Karpas-422 (cell line): ENCODE measurements around the gene SPTLC3. TPM values are rescaled to one million over a fixed set of nuclear protein-coding genes. Genes with fewer than 3 reads are reported as not detected.

Experiments
- DNase-seq: peaks from one replicate; pipeline ENCODE4 v3.0.0-alpha.2; 2015
- H2AFZ ChIP-seq: fragments of 200-600 bp; sonication (generic); 2 replicates; pipeline ENCODE4 v1.6.1; 2014; ENCODE audit warnings: antibody characterized with exemption, low read length, mixed read lengths
- H3K27ac ChIP-seq: fragments of 200-600 bp; sonication (generic); 2 replicates; pipeline ENCODE4 v1.5.1; 2014; ENCODE audit warnings: mild to moderate bottlenecking, low read length, moderate library complexity
- H3K27me3 ChIP-seq: fragments of 200-600 bp; sonication (generic); 2 replicates; pipeline ENCODE4 v1.6.1; 2014; ENCODE audit warnings: low read length, mixed read lengths
- H3K36me3 ChIP-seq: fragments of 200-600 bp; sonication (generic); 2 replicates; pipeline ENCODE4 v1.6.1; 2014; ENCODE audit warnings: low read length, mixed read lengths; ENCODE audit not compliant: insufficient read depth
- H3K4me1 ChIP-seq: fragments of 200-600 bp; sonication (generic); 2 replicates; pipeline ENCODE4 v1.6.1; 2014; ENCODE audit warnings: mild to moderate bottlenecking, low read length, mixed read lengths
- H3K4me2 ChIP-seq: fragments of 200-600 bp; sonication (generic); 2 replicates; pipeline ENCODE4 v1.6.1; 2014; ENCODE audit warnings: low read length, low read depth, mild to moderate bottlenecking; ENCODE audit not compliant: poor library complexity, severe bottlenecking
- H3K4me3 ChIP-seq: fragments of 200-600 bp; sonication (generic); 2 replicates; pipeline ENCODE4 v1.5.1; 2014; ENCODE audit warnings: mild to moderate bottlenecking, antibody characterized with exemption, low read length, mixed read lengths
- H3K79me2 ChIP-seq: fragments of 200-600 bp; sonication (generic); 2 replicates; pipeline ENCODE4 v1.6.1; 2014; ENCODE audit warnings: mild to moderate bottlenecking, low read length, mixed read lengths
- H3K9ac ChIP-seq: fragments of 200-600 bp; sonication (generic); 2 replicates; pipeline ENCODE4 v1.6.0; 2014; ENCODE audit warnings: low read length
- H3K9me2 ChIP-seq: fragments of 200-600 bp; sonication (generic), shearing (Covaris generic); replicated peaks from 2 replicates; pipeline ENCODE4 v1.6.0; 2014; ENCODE audit warnings: mild to moderate bottlenecking, low read length, moderate library complexity; ENCODE audit not compliant: insufficient read depth
- H3K9me3 ChIP-seq: fragments of 300-700, 200-600 bp; sonication (generic); 2 replicates; pipeline ENCODE4 v1.6.1; 2014; ENCODE audit warnings: low read length, mixed read lengths
- H4K20me1 ChIP-seq: fragments of 200-600 bp; sonication (generic); 2 replicates; pipeline ENCODE4 v1.6.1; 2014; ENCODE audit warnings: mild to moderate bottlenecking, antibody characterized with exemption, low read length, low read depth; ENCODE audit not compliant: insufficient read depth
- total RNA-seq: library from RNA; depleted of rRNA; stranded (reverse); fragments of >200 nt; shearing (Covaris generic); gene quantifications from 2 replicates; pipeline ENCODE4 v1.2.3, GENCODE V29; 2014; ENCODE audit warnings: low replicate concordance

Gene SPTLC3
- total RNA-seq, 1 experiment from 2014 or later: not detected

GRCh38 chr20:12998046-12998445 is 10.7 kb upstream of the SPTLC3 start:
- Histone ChIP-seq H3K27me3 (no peaks in the 10 kb centered on the region), H3K9me3 (no peaks in the 10 kb centered on the region), H3K4me2 (no peak overlapping the region), H3K79me2 (no peaks in the 10 kb centered on the region), H3K4me1 (no peaks in the 10 kb centered on the region), H3K36me3 (no peaks in the 10 kb centered on the region), H3K4me3 (no peak overlapping the region), H4K20me1 (no peaks in the 10 kb centered on the region), H3K27ac (no peak overlapping the region), H2AFZ (no peak overlapping the region), H3K9me2 (no peaks in the 10 kb centered on the region), H3K9ac (no peak overlapping the region)
- no peak for DNase-seq

DNA sequence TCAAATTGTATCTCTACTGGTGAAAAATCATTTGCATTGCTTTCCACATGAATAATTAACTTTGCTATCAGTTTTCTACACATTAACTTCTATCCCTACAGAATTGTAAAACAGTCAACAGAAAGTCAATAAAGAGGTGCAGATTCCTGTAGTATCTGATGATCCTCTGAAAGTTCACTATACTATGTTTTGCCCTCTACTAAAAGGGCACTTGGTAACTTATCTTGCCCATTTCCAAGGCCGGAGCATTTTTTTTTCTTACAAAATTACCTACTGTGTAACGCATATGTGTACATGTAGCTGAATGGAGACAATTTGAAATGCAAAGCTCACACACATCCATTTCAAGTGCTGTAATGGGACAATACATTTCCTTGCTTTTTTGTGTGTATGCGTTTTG is 9.6 kb upstream of the SPTLC3 start:
- H3K27me3 ChIP-seq: no peaks in the 10 kb centered on the region
- H3K4me3 ChIP-seq: no peak overlapping the region
- H2AFZ ChIP-seq: no peak overlapping the region
- H4K20me1 ChIP-seq: no peaks in the 10 kb centered on the region
- DNase-seq: no peak
- no peaks in the 10 kb centered on the region for H3K9me3 ChIP-seq
- no peaks in the 10 kb centered on the region for H3K79me2 ChIP-seq
- H3K4me1 ChIP-seq: peaks cover 6% of the 10 kb centered on the region; the same call in 1 of the 2 replicates
- no peak overlapping the region for H3K4me2 ChIP-seq
- H3K36me3 ChIP-seq: no peaks in the 10 kb centered on the region
- no peak overlapping the region for H3K9ac ChIP-seq
- H3K9me2 ChIP-seq: no peaks in the 10 kb centered on the region
- no peak overlapping the region for H3K27ac ChIP-seq

GRCh38 chr20:13002251-13002650 is 6.5 kb upstream of the SPTLC3 start:
- H3K9ac ChIP-seq: no peak overlapping the region
- H3K36me3 ChIP-seq: no peaks in the 10 kb centered on the region
- no peaks in the 10 kb centered on the region for H3K27me3 ChIP-seq
- DNase-seq: no peak
- H3K4me1 ChIP-seq: peaks cover 6% of the 10 kb centered on the region; the same call in 1 of the 2 replicates
- H2AFZ ChIP-seq: no peak overlapping the region
- H3K9me2 ChIP-seq: no peaks in the 10 kb centered on the region
- H3K9me3 ChIP-seq: no peaks in the 10 kb centered on the region
- H3K27ac ChIP-seq: no peak overlapping the region
- no peak overlapping the region for H3K4me3 ChIP-seq
- H3K79me2 ChIP-seq: no peaks in the 10 kb centered on the region
- no peak overlapping the region for H3K4me2 ChIP-seq
- H4K20me1 ChIP-seq: no peaks in the 10 kb centered on the region

- Histone ChIP-seq H3K9me2 (no peaks in the 10 kb centered on the region), H3K4me1 (peaks cover 31% of the 10 kb centered on the region), H3K79me2 (no peaks in the 10 kb centered on the region), H3K36me3 (no peaks in the 10 kb centered on the region), H3K27ac (no peak overlapping the region), H3K9me3 (no peaks in the 10 kb centered on the region), H3K4me2 (no peak overlapping the region), H4K20me1 (no peaks in the 10 kb centered on the region), H3K4me3 (no peak overlapping the region), H3K9ac (no peak overlapping the region), H2AFZ (no peak overlapping the region), H3K27me3 (no peaks in the 10 kb centered on the region)
- no peak for DNase-seq
Measured at GRCh38 chr20:13006825-13007224, 1.9 kb upstream of the SPTLC3 start.

DNA sequence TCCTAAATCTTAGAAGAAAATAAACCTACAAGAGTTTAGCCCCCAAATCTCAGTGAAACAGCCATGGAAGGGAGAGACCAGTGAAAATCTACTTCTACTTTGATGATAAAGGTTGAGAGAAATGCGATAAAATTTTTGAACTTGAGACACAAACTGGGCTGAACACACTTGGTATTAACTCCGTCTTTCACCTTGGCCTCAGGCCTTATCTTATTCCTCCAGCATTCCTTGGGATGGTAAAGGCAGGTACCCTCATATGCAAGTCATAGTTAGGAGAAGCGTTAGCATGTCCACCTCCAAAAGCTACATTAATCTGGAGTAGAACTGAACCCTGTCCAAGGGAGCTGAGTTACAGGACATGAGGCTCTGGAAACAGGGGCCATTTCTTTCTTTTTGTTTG is 1.2 kb upstream of the SPTLC3 start:
- H3K9me2 ChIP-seq: no peaks in the 10 kb centered on the region
- H4K20me1 ChIP-seq: no peaks in the 10 kb centered on the region
- no peak overlapping the region for H3K27ac ChIP-seq
- no peak overlapping the region for H3K4me2 ChIP-seq
- H2AFZ ChIP-seq: no peak overlapping the region
- no peaks in the 10 kb centered on the region for H3K79me2 ChIP-seq
- no peak for DNase-seq
- peaks cover 31% of the 10 kb centered on the region for H3K4me1 ChIP-seq
- no peak overlapping the region for H3K9ac ChIP-seq
- no peaks in the 10 kb centered on the region for H3K9me3 ChIP-seq
- H3K4me3 ChIP-seq: no peak overlapping the region
- H3K36me3 ChIP-seq: no peaks in the 10 kb centered on the region
- H3K27me3 ChIP-seq: no peaks in the 10 kb centered on the region

- Histone ChIP-seq H3K4me2 (peak overlapping the region; percentile 61), H3K79me2 (no peaks in the 10 kb centered on the region), H3K9me3 (no peaks in the 10 kb centered on the region), H3K9me2 (no peaks in the 10 kb centered on the region), H3K36me3 (no peaks in the 10 kb centered on the region), H2AFZ (no peak overlapping the region), H4K20me1 (no peaks in the 10 kb centered on the region), H3K9ac (no peak overlapping the region), H3K4me1 (peaks cover 25% of the 10 kb centered on the region), H3K27me3 (no peaks in the 10 kb centered on the region), H3K27ac (no peak overlapping the region), H3K4me3 (peak overlapping the region; percentile 31)
- peak; percentile 86 for DNase-seq
Measured at GRCh38 chr20:13009682-13010406, 1.1 kb downstream of the SPTLC3 start.

DNA sequence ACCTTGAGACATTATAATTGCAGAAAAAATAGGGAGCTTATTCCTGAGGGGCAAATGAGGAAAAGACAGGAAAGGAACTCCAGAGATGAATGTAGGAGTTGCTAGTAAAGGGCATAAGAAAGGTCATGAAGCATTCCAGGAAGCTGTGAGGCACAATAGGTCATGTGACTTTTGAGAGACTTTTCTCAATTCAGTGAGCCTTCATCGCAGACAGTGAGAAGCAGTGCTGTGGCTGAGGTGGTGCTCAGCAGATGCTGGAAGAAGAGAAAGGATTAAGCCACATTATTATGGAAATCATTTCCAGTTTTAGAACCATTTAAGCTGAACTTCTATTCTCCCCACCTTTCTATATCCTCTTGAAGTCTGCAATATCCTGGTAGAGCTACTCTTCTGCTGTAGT is 4.1 kb downstream of the SPTLC3 start:
- Histone ChIP-seq H2AFZ (no peak overlapping the region), H3K27ac (no peak overlapping the region), H3K79me2 (no peaks in the 10 kb centered on the region), H3K9me3 (no peaks in the 10 kb centered on the region), H3K4me1 (peaks cover 25% of the 10 kb centered on the region), H3K9ac (no peak overlapping the region), H3K27me3 (no peaks in the 10 kb centered on the region), H3K36me3 (no peaks in the 10 kb centered on the region), H3K4me3 (no peak overlapping the region), H3K9me2 (no peaks in the 10 kb centered on the region), H3K4me2 (no peak overlapping the region), H4K20me1 (no peaks in the 10 kb centered on the region)
- DNase-seq: no peak

- H3K9me3 ChIP-seq: no peaks in the 10 kb centered on the region
- H3K9me2 ChIP-seq: 0 out of 2 replicates have a peak, but pooled peaks cover 4% of the 10 kb centered on the region
- H3K4me1 ChIP-seq: peaks cover 21% of the 10 kb centered on the region
- no peaks in the 10 kb centered on the region for H4K20me1 ChIP-seq
- no peak overlapping the region for H3K27ac ChIP-seq
- H2AFZ ChIP-seq: no peak overlapping the region
- no peaks in the 10 kb centered on the region for H3K79me2 ChIP-seq
- H3K9ac ChIP-seq: no peak overlapping the region
- H3K27me3 ChIP-seq: no peaks in the 10 kb centered on the region
- H3K4me2 ChIP-seq: no peak overlapping the region
- H3K36me3 ChIP-seq: no peaks in the 10 kb centered on the region
- DNase-seq: no peak
- no peak overlapping the region for H3K4me3 ChIP-seq
Measured at GRCh38 chr20:13013411-13013810, 4.6 kb downstream of the SPTLC3 start.
